Skeletal muscle cell (primary cell): ENCODE measurements around the gene PDE6B.
A peak's percentile ranks its signal among the peaks of the same experiment; 100 is the strongest.

Experiments
- DNase-seq: peaks from one replicate; pipeline ENCODE4 v3.0.0-alpha.2; 2010; ENCODE audit warnings: low read depth
- H3K4me3 ChIP-seq: 2 replicates; pipeline ENCODE4 v1.5.1; 2011; ENCODE audit warnings: low read depth, mild to moderate bottlenecking, control low read depth, low read length, moderate library complexity

The PDE6B gene

GRCh38 chr4:679629-680028, 54.3 kb downstream of the PDE6B start:
- no peak for DNase-seq
- no peak overlapping the region for H3K4me3 ChIP-seq

GRCh38 chr4:680091-680490, 54.7 kb downstream of the PDE6B start:
- DNase-seq: no peak
- H3K4me3 ChIP-seq: no peak overlapping the region

GRCh38 chr4:680551-680927, 55.2 kb downstream of the PDE6B start:
- peak overlapping the region; percentile 46 for H3K4me3 ChIP-seq
- DNase-seq: no peak

- DNase-seq: no peak
- peak overlapping the region; percentile 46 for H3K4me3 ChIP-seq
These were observed 55.7 kb downstream of the PDE6B start for GRCh38 chr4:680928-681645.

- no peak overlapping the region for H3K4me3 ChIP-seq
- DNase-seq: no peak
These were observed 56.5 kb downstream of the PDE6B start for GRCh38 chr4:681736-682451.

GRCh38 chr4:682490-683172, 57.3 kb downstream of the PDE6B start:
- DNase-seq: no peak
- no peak overlapping the region for H3K4me3 ChIP-seq

- no peak overlapping the region for H3K4me3 ChIP-seq
- no peak for DNase-seq
These were observed 58.0 kb downstream of the PDE6B start for GRCh38 chr4:683247-683897.

GRCh38 chr4:683982-684622, 58.7 kb downstream of the PDE6B start:
- no peak overlapping the region for H3K4me3 ChIP-seq
- DNase-seq: no peak

GRCh38 chr4:684623-685327, 59.4 kb downstream of the PDE6B start:
- H3K4me3 ChIP-seq: no peak overlapping the region
- DNase-seq: no peak

GRCh38 chr4:685679-686412, 60.5 kb downstream of the PDE6B start:
- no peak overlapping the region for H3K4me3 ChIP-seq
- DNase-seq: no peak

GRCh38 chr4:686413-687040, 61.2 kb downstream of the PDE6B start:
- DNase-seq: no peak
- H3K4me3 ChIP-seq: no peak overlapping the region

GRCh38 chr4:687048-687970, 61.9 kb downstream of the PDE6B start:
- no peak overlapping the region for H3K4me3 ChIP-seq
- peak; percentile 61 for DNase-seq

- no peak for DNase-seq
- peak overlapping the region; percentile 24 for H3K4me3 ChIP-seq
These were observed 62.8 kb downstream of the PDE6B start for GRCh38 chr4:687971-688853.

GRCh38 chr4:688854-689681, 63.7 kb downstream of the PDE6B start, which contains the start of gene SLC49A3:
Gene SLC49A3 (minus strand): TSS chr4:689151. CDS start chr4:689127, 24 bp downstream.
- H3K4me3 ChIP-seq: peak within 1 kb of the TSS; percentile 24
- no peak for DNase-seq

GRCh38 chr4:689723-690122, 64.3 kb downstream of the PDE6B start:
- DNase-seq: no peak
- H3K4me3 ChIP-seq: no peak overlapping the region
